IMR-90 (cell line): Measurements from ENCODE around the gene VAMP8. TPM values are rescaled to one million over a fixed set of nuclear protein-coding genes. Genes with fewer than 3 reads are reported as not detected.

Experiments used
- ATAC-seq: fragments of 200-7000 bp; cut with Tn5 transposase; 2 replicates; pipeline ENCODE4 v1.9.1; 2020; ENCODE audit warnings: low read depth, mild to moderate bottlenecking, moderate library complexity
- BruUV-seq: library from RNA; stranded (reverse); fragments of 400-500 nt; replicated peaks from 2 replicates; lab custom pipeline; 2021; lab: Mats Ljungman, UMichigan
- CTCF ChIA-PET: fragments of 300-600 bp; formaldehyde crosslinking; extraction: SDS; loops from one replicate; lab custom pipeline; 2021; ENCODE audit warnings: antibody characterized with exemption; lab: Yijun Ruan, JAX
- POLR2A ChIA-PET: fragments of 300-600 bp; sonication (Branson Sonifier 250); formaldehyde crosslinking; loops from one replicate; lab custom pipeline; 2022; ENCODE audit warnings: antibody characterized with exemption; ENCODE audit not compliant: unreplicated experiment; lab: Charles Lee
- DNase-seq: peaks from one replicate; pipeline ENCODE4 v3.0.0; 2013
- H2AFZ ChIP-seq: replicated peaks from 2 replicates; pipeline ENCODE3; 2013; ENCODE audit warnings: low read length, mild to moderate bottlenecking; ENCODE audit not compliant: poor library complexity
- H2AK5ac ChIP-seq: 2 replicates; pipeline ENCODE4 v1.6.1; 2013; ENCODE audit warnings: low read depth, low read length, inconsistent platforms
- H2AK9ac ChIP-seq: replicated peaks from 2 replicates; pipeline ENCODE3; 2013; ENCODE audit warnings: mild to moderate bottlenecking, low read depth, low read length, moderate library complexity; ENCODE audit not compliant: poor library complexity
- H2BK120ac ChIP-seq: 2 replicates; pipeline ENCODE4 v1.6.1; 2013; ENCODE audit warnings: low read depth, low read length, inconsistent platforms
- H2BK15ac ChIP-seq: 3 replicates; pipeline ENCODE4 v1.6.1; 2013; ENCODE audit warnings: low read depth, low read length, inconsistent platforms
- H2BK20ac ChIP-seq: 2 replicates; pipeline ENCODE4 v1.6.1; 2013; ENCODE audit warnings: low read depth, mild to moderate bottlenecking, inconsistent platforms, low read length, moderate library complexity
- H2BK5ac ChIP-seq: 2 replicates; pipeline ENCODE4 v1.6.1; 2013; ENCODE audit warnings: mild to moderate bottlenecking, low read depth, low read length, inconsistent platforms; ENCODE audit not compliant: poor library complexity, severe bottlenecking
- H3K14ac ChIP-seq: replicated peaks from 2 replicates; pipeline ENCODE4 v1.6.1; 2013; ENCODE audit warnings: low read depth, low read length, inconsistent platforms
- H3K18ac ChIP-seq: 2 replicates; pipeline ENCODE4 v1.6.1; 2013; ENCODE audit warnings: low read depth, low read length, control low read depth
- H3K23ac ChIP-seq: 2 replicates; pipeline ENCODE4 v1.6.1; 2013; ENCODE audit warnings: low read depth, low read length, inconsistent platforms
- H3K27ac ChIP-seq: 2 replicates; pipeline ENCODE4 v1.5.1; 2013; ENCODE audit warnings: mild to moderate bottlenecking, control low read depth, low read length; ENCODE audit not compliant: insufficient read depth
- H3K27me3 ChIP-seq: 2 replicates; pipeline ENCODE4 v1.6.1; 2013; ENCODE audit warnings: low read length; ENCODE audit not compliant: control insufficient read depth, insufficient read depth
- H3K36me3 ChIP-seq: 2 replicates; pipeline ENCODE4 v1.6.1; 2013; ENCODE audit warnings: low read length, mixed read lengths; ENCODE audit not compliant: control insufficient read depth, insufficient read depth
- H3K4ac ChIP-seq: 2 replicates; pipeline ENCODE4 v1.6.1; 2013; ENCODE audit warnings: low read depth, low read length, inconsistent platforms
- H3K4me1 ChIP-seq: 2 replicates; pipeline ENCODE4 v1.6.1; 2013; ENCODE audit warnings: low read length, mixed read lengths; ENCODE audit not compliant: control insufficient read depth, insufficient read depth
- H3K4me2 ChIP-seq: 2 replicates; pipeline ENCODE4 v1.6.1; 2013; ENCODE audit warnings: low read depth, mild to moderate bottlenecking, control low read depth, low read length, moderate library complexity
- H3K4me3 ChIP-seq: 2 replicates; pipeline ENCODE4 v1.5.1; 2013; ENCODE audit warnings: low read depth, mild to moderate bottlenecking, control low read depth, low read length, moderate library complexity; ENCODE audit not compliant: insufficient read depth
- H3K56ac ChIP-seq: 2 replicates; pipeline ENCODE4 v1.6.1; 2013; ENCODE audit warnings: low read length, inconsistent platforms; ENCODE audit not compliant: insufficient read depth; ENCODE audit errors: extremely low read depth
- H3K79me1 ChIP-seq, 2 experiments: 2 replicates each; pipeline ENCODE4 v1.6.1; 2013; ENCODE audit warnings: low read length in 2 of 2, inconsistent platforms in 1 of 2, low read depth in 1 of 2
- H3K9ac ChIP-seq: 2 replicates; pipeline ENCODE4 v1.6.1; 2013; ENCODE audit warnings: low read depth, low read length, control low read depth
- H3K9me1 ChIP-seq: 2 replicates; pipeline ENCODE4 v1.6.1; 2013; ENCODE audit warnings: low read length, inconsistent platforms; ENCODE audit not compliant: insufficient read depth
- H3K9me3 ChIP-seq: 2 replicates; pipeline ENCODE4 v1.6.1; 2013; ENCODE audit warnings: low read length; ENCODE audit not compliant: control insufficient read depth, insufficient read depth
- H4K20me1 ChIP-seq: 2 replicates; pipeline ENCODE4 v1.6.1; 2013; ENCODE audit warnings: low read length, inconsistent platforms; ENCODE audit not compliant: insufficient read depth
- H4K5ac ChIP-seq: 2 replicates; pipeline ENCODE4 v1.6.1; 2013; ENCODE audit warnings: mild to moderate bottlenecking, low read depth, low read length, control low read depth
- H4K8ac ChIP-seq, 2 experiments: 2 replicates each; pipeline ENCODE4 v1.6.1; 2013; ENCODE audit warnings: low read depth in 2 of 2, low read length in 2 of 2, control low read depth in 1 of 2, inconsistent platforms in 1 of 2
- H4K91ac ChIP-seq: 2 replicates; pipeline ENCODE4 v1.6.1; 2013; ENCODE audit warnings: low read depth, low read length, inconsistent platforms; ENCODE audit not compliant: insufficient read depth
- BHLHE40 ChIP-seq: fragments of 150-350 bp; IDR thresholded peaks from 2 replicates; pipeline ENCODE4 v1.6.1; 2016; ENCODE audit warnings: mild to moderate bottlenecking, low read depth, low read length
- CEBPB ChIP-seq: IDR thresholded peaks from 2 replicates; pipeline ENCODE4 v1.6.1; 2012; ENCODE audit warnings: low read depth, low read length, improper control_type of control experiment
- CHD1 ChIP-seq: IDR thresholded peaks from 2 replicates; pipeline ENCODE4 v1.6.1; 2012; ENCODE audit warnings: low read depth, low read length, improper control_type of control experiment
- FOS ChIP-seq: fragments of 150-350 bp; IDR thresholded peaks from 2 replicates; pipeline ENCODE4 v1.6.1; 2016; ENCODE audit warnings: low read depth, low read length
- MAZ ChIP-seq: IDR thresholded peaks from 2 replicates; pipeline ENCODE4 v1.6.1; 2012; ENCODE audit warnings: low read depth, mild to moderate bottlenecking, low read length, improper control_type of control experiment, moderate library complexity, borderline replicate concordance
- MXI1 ChIP-seq: IDR thresholded peaks from 2 replicates; pipeline ENCODE4 v1.6.1; 2012; ENCODE audit warnings: low read depth, mild to moderate bottlenecking, low read length, moderate library complexity, borderline replicate concordance
- NFE2L2 ChIP-seq: fragments of 150-350 bp; IDR thresholded peaks from 2 replicates; pipeline ENCODE4 v1.6.1; 2016; ENCODE audit warnings: low read depth, mild to moderate bottlenecking, low read length
- POLR2A ChIP-seq: IDR thresholded peaks from 2 replicates; pipeline ENCODE4 v1.6.1; 2012; ENCODE audit warnings: mild to moderate bottlenecking, low read depth, low read length
- RAD21 ChIP-seq: IDR thresholded peaks from 2 replicates; pipeline ENCODE4 v1.6.1; 2012; ENCODE audit warnings: low read length, improper control_type of control experiment
- RCOR1 ChIP-seq: IDR thresholded peaks from 2 replicates; pipeline ENCODE4 v1.6.1; 2012; ENCODE audit warnings: mild to moderate bottlenecking, low read length, improper control_type of control experiment; ENCODE audit not compliant: insufficient replicate concordance
- RFX5 ChIP-seq: IDR thresholded peaks from 2 replicates; pipeline ENCODE4 v1.8.0; 2012; ENCODE audit warnings: low read depth, mild to moderate bottlenecking, low read length, moderate library complexity
- SMC3 ChIP-seq: fragments of 150-350 bp; IDR thresholded peaks from 2 replicates; pipeline ENCODE4 v1.6.1; 2016; ENCODE audit warnings: low read depth, mild to moderate bottlenecking, antibody characterized with exemption, low read length, moderate library complexity
- WGBS, 2 experiments: methylation state at CpG; one replicate each; pipeline versions ENCODE4 v1.1.5 to v1.1.7; 2013; ENCODE audit warnings: missing lambda C conversion rate in 2 of 2; ENCODE audit not compliant: insufficient read length in 1 of 2; ENCODE audit errors: extremely low coverage in 2 of 2; 5-methylcytosine and 5-hydroxymethylcytosine counted together
- dilution Hi-C: fragments of 300-500 bp; cut with HindIII; formaldehyde crosslinking; loops from one replicate; pipeline ENCODE4 v1.14.3; 2018; ENCODE audit warnings: low sequenced_read_pairs; ENCODE audit not compliant: unreplicated experiment
- in situ Hi-C: fragments of 300-500 bp; cut with MboI; formaldehyde crosslinking; loops from 3 replicates; pipeline ENCODE4 v1.14.3; 2019; ENCODE audit warnings: low sequenced_read_pairs, inconsistent platforms, mixed read lengths
- intact Hi-C: fragments of 100-400 bp; cut with micrococcal nuclease; formaldehyde crosslinking; loops from 2 replicates; pipeline ENCODE4 v1.10.0; 2022
- polyA plus RNA-seq, 3 experiments: library from polyadenylated mRNA; depleted of rRNA; stranded (reverse); fragments of >200 nt; gene quantifications; 2 replicates each; pipeline ENCODE4 v1.2.3, GENCODE V29; 2012; ENCODE audit warnings: low replicate concordance in 1 of 3
- total RNA-seq: library from RNA; depleted of rRNA; stranded (reverse); fragments of >200 nt; gene quantifications from 2 replicates; pipeline ENCODE4 v1.2.3, GENCODE V29; 2012
- TF ChIP-seq, protein P1 (sequence below): conservative IDR thresholded peaks from 2 replicates; pipeline ENCODE4 v1.5.1; 2012; ENCODE audit warnings: mild to moderate bottlenecking, low read depth, low read length, improper control_type of control experiment
- TF ChIP-seq, protein P2 (sequence below): fragments of 150-350 bp; IDR thresholded peaks from 2 replicates; pipeline ENCODE4 v1.6.1; 2017; ENCODE audit warnings: mild to moderate bottlenecking, antibody characterized with exemption, low read length, low read depth
- TF ChIP-seq, protein P3 (sequence below): fragments of 150-350 bp; IDR thresholded peaks from 2 replicates; pipeline ENCODE4 v1.6.1; 2016; ENCODE audit warnings: low read depth, mild to moderate bottlenecking, low read length, moderate library complexity, borderline replicate concordance

VAMP8 gene
- total and polyA plus RNA-seq, 2 of the 4 experiments (the other 2 are of a cell fraction) = 0.90 to 1.9 TPM

DNA sequence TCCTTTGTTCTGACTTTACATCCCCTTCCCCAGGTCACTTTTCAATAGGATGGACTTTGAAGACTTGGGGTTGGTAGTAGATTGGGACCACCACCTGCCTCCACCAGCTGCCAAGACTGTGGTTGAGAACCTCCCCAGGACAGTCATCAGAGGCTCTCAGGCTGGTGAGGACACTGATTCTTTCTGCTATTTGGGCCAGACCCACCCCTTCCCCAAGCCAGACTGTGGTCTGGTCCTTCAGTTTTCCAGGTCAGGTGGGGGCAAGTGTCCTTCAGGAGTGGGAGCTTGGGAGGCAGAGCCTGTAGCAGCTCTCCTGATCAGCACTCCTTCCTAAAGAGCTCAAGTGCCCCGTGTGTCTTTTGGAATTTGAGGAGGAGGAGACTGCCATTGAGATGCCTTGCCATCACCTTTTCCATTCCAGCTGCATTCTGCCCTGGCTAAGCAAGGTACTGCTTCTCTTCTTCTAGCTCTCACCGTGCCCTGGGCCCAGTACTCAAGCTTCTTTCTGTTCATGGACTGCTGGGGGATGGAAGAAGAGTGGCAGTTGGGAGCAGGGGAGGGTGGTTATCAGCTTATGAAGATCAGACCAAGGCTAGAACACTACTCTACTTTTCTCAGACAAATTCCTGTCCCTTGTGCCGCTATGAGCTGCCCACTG, 19.2 kb downstream of the VAMP8 start:
- Histone ChIP-seq H2AK5ac (peak overlapping the region; percentile 17; the same call in 1 of the 2 replicates), H2BK5ac (peak overlapping the region; percentile 87), H3K27ac (no peak overlapping the region), H3K4me3 (peak overlapping the region; percentile 75), H3K79me1 (peaks cover 32 to 68% of the 10 kb centered on the region in 2 experiments), H2BK20ac (no peak overlapping the region), H4K91ac (no peak overlapping the region), H3K9ac (peak overlapping the region; percentile 90; the same call in 1 of the 2 replicates), H4K8ac (no peak overlapping the region; a peak in 1 of 4 replicates), H3K4ac (peak overlapping the region; percentile 24; the same call in 1 of the 2 replicates), H4K20me1 (peaks cover 16% of the 10 kb centered on the region), H3K4me1 (peaks cover 11% of the 10 kb centered on the region), H3K56ac (no peak overlapping the region), H3K4me2 (peak overlapping the region; percentile 89), H3K27me3 (no peaks in the 10 kb centered on the region), H3K36me3 (peaks cover 26% of the 10 kb centered on the region), H4K5ac (no peak overlapping the region), H2BK120ac (no peak overlapping the region), H3K9me1 (peaks cover 17% of the 10 kb centered on the region), H3K18ac (no peak overlapping the region), H3K14ac (no peak overlapping the region), H2AK9ac (peak overlapping the region; percentile 21), H3K23ac (no peak overlapping the region; the same call in 1 of the 2 replicates), H2AFZ (no peak overlapping the region), H3K9me3 (no peaks in the 10 kb centered on the region), H2BK15ac (no peak overlapping the region)
- DNase-seq (no peak), ATAC-seq (no peak)
- intact Hi-C loops = no loop called here
- POLR2A ChIA-PET = interaction anchor here (0.6 to 2.5 kb wide), 4 partner anchors 9 to 159 kb away, joined by 3 to 14 read pairs (median 6); no protein-coding TSS in a partner anchor
- BruUV-seq = no TSS peak
- dilution Hi-C loops = no loop called here
- CTCF ChIA-PET = no interaction called here
- WGBS, 2 experiments = no CpG with 5 or more reads among the region's 3 CpGs
- in situ Hi-C loops = no loop called here
- TF ChIP-seq FOS = no peak
- no peak for TF ChIP-seq NFE2L2
- no peak for TF ChIP-seq MAZ
- TF ChIP-seq, protein P1, sequence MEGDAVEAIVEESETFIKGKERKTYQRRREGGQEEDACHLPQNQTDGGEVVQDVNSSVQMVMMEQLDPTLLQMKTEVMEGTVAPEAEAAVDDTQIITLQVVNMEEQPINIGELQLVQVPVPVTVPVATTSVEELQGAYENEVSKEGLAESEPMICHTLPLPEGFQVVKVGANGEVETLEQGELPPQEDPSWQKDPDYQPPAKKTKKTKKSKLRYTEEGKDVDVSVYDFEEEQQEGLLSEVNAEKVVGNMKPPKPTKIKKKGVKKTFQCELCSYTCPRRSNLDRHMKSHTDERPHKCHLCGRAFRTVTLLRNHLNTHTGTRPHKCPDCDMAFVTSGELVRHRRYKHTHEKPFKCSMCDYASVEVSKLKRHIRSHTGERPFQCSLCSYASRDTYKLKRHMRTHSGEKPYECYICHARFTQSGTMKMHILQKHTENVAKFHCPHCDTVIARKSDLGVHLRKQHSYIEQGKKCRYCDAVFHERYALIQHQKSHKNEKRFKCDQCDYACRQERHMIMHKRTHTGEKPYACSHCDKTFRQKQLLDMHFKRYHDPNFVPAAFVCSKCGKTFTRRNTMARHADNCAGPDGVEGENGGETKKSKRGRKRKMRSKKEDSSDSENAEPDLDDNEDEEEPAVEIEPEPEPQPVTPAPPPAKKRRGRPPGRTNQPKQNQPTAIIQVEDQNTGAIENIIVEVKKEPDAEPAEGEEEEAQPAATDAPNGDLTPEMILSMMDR = no peak
- TF ChIP-seq RAD21 = no peak
- TF ChIP-seq, protein P2, sequence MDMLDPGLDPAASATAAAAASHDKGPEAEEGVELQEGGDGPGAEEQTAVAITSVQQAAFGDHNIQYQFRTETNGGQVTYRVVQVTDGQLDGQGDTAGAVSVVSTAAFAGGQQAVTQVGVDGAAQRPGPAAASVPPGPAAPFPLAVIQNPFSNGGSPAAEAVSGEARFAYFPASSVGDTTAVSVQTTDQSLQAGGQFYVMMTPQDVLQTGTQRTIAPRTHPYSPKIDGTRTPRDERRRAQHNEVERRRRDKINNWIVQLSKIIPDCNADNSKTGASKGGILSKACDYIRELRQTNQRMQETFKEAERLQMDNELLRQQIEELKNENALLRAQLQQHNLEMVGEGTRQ = no peak
- no peak for TF ChIP-seq BHLHE40
- TF ChIP-seq CHD1 = no peak
- TF ChIP-seq SMC3 = no peak
- TF ChIP-seq, protein P3, sequence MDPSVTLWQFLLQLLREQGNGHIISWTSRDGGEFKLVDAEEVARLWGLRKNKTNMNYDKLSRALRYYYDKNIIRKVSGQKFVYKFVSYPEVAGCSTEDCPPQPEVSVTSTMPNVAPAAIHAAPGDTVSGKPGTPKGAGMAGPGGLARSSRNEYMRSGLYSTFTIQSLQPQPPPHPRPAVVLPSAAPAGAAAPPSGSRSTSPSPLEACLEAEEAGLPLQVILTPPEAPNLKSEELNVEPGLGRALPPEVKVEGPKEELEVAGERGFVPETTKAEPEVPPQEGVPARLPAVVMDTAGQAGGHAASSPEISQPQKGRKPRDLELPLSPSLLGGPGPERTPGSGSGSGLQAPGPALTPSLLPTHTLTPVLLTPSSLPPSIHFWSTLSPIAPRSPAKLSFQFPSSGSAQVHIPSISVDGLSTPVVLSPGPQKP = no peak
- TF ChIP-seq CEBPB = no peak
- TF ChIP-seq RFX5 = no peak
- TF ChIP-seq MXI1 = no peak
- no peak for TF ChIP-seq RCOR1
- no peak for TF ChIP-seq POLR2A
